IMR-90 (cell line): ENCODE measurements around the gene RPN2. TPM values are rescaled to one million over a fixed set of nuclear protein-coding genes. Genes with fewer than 3 reads are reported as not detected.

Experiments used
- ATAC-seq: fragments of 200-7000 bp; cut with Tn5 transposase; 2 replicates; pipeline ENCODE4 v1.9.1; 2020; ENCODE audit warnings: low read depth, mild to moderate bottlenecking, moderate library complexity
- BruUV-seq: library from RNA; stranded (reverse); fragments of 400-500 nt; replicated peaks from 2 replicates; lab custom pipeline; 2021; lab: Mats Ljungman, UMichigan
- CTCF ChIA-PET: fragments of 300-600 bp; formaldehyde crosslinking; extraction: SDS; loops from one replicate; lab custom pipeline; 2021; ENCODE audit warnings: antibody characterized with exemption; lab: Yijun Ruan, JAX
- POLR2A ChIA-PET: fragments of 300-600 bp; sonication (Branson Sonifier 250); formaldehyde crosslinking; loops from one replicate; lab custom pipeline; 2022; ENCODE audit warnings: antibody characterized with exemption; ENCODE audit not compliant: unreplicated experiment; lab: Charles Lee
- DNase-seq: peaks from one replicate; pipeline ENCODE4 v3.0.0; 2013
- H2AFZ ChIP-seq: replicated peaks from 2 replicates; pipeline ENCODE3; 2013; ENCODE audit warnings: low read length, mild to moderate bottlenecking; ENCODE audit not compliant: poor library complexity
- H2AK5ac ChIP-seq: 2 replicates; pipeline ENCODE4 v1.6.1; 2013; ENCODE audit warnings: low read depth, low read length, inconsistent platforms
- H2AK9ac ChIP-seq: replicated peaks from 2 replicates; pipeline ENCODE3; 2013; ENCODE audit warnings: mild to moderate bottlenecking, low read depth, low read length, moderate library complexity; ENCODE audit not compliant: poor library complexity
- H2BK120ac ChIP-seq: 2 replicates; pipeline ENCODE4 v1.6.1; 2013; ENCODE audit warnings: low read depth, low read length, inconsistent platforms
- H2BK15ac ChIP-seq: 3 replicates; pipeline ENCODE4 v1.6.1; 2013; ENCODE audit warnings: low read depth, low read length, inconsistent platforms
- H2BK20ac ChIP-seq: 2 replicates; pipeline ENCODE4 v1.6.1; 2013; ENCODE audit warnings: low read depth, mild to moderate bottlenecking, inconsistent platforms, low read length, moderate library complexity
- H2BK5ac ChIP-seq: 2 replicates; pipeline ENCODE4 v1.6.1; 2013; ENCODE audit warnings: mild to moderate bottlenecking, low read depth, low read length, inconsistent platforms; ENCODE audit not compliant: poor library complexity, severe bottlenecking
- H3K14ac ChIP-seq: replicated peaks from 2 replicates; pipeline ENCODE4 v1.6.1; 2013; ENCODE audit warnings: low read depth, low read length, inconsistent platforms
- H3K18ac ChIP-seq: 2 replicates; pipeline ENCODE4 v1.6.1; 2013; ENCODE audit warnings: low read depth, low read length, control low read depth
- H3K23ac ChIP-seq: 2 replicates; pipeline ENCODE4 v1.6.1; 2013; ENCODE audit warnings: low read depth, low read length, inconsistent platforms
- H3K27ac ChIP-seq: 2 replicates; pipeline ENCODE4 v1.5.1; 2013; ENCODE audit warnings: mild to moderate bottlenecking, control low read depth, low read length; ENCODE audit not compliant: insufficient read depth
- H3K27me3 ChIP-seq: 2 replicates; pipeline ENCODE4 v1.6.1; 2013; ENCODE audit warnings: low read length; ENCODE audit not compliant: control insufficient read depth, insufficient read depth
- H3K36me3 ChIP-seq: 2 replicates; pipeline ENCODE4 v1.6.1; 2013; ENCODE audit warnings: low read length, mixed read lengths; ENCODE audit not compliant: control insufficient read depth, insufficient read depth
- H3K4ac ChIP-seq: 2 replicates; pipeline ENCODE4 v1.6.1; 2013; ENCODE audit warnings: low read depth, low read length, inconsistent platforms
- H3K4me1 ChIP-seq: 2 replicates; pipeline ENCODE4 v1.6.1; 2013; ENCODE audit warnings: low read length, mixed read lengths; ENCODE audit not compliant: control insufficient read depth, insufficient read depth
- H3K4me2 ChIP-seq: 2 replicates; pipeline ENCODE4 v1.6.1; 2013; ENCODE audit warnings: low read depth, mild to moderate bottlenecking, control low read depth, low read length, moderate library complexity
- H3K4me3 ChIP-seq: 2 replicates; pipeline ENCODE4 v1.5.1; 2013; ENCODE audit warnings: low read depth, mild to moderate bottlenecking, control low read depth, low read length, moderate library complexity; ENCODE audit not compliant: insufficient read depth
- H3K56ac ChIP-seq: 2 replicates; pipeline ENCODE4 v1.6.1; 2013; ENCODE audit warnings: low read length, inconsistent platforms; ENCODE audit not compliant: insufficient read depth; ENCODE audit errors: extremely low read depth
- H3K79me1 ChIP-seq, 2 experiments: 2 replicates each; pipeline ENCODE4 v1.6.1; 2013; ENCODE audit warnings: low read length in 2 of 2, inconsistent platforms in 1 of 2, low read depth in 1 of 2
- H3K9ac ChIP-seq: 2 replicates; pipeline ENCODE4 v1.6.1; 2013; ENCODE audit warnings: low read depth, low read length, control low read depth
- H3K9me1 ChIP-seq: 2 replicates; pipeline ENCODE4 v1.6.1; 2013; ENCODE audit warnings: low read length, inconsistent platforms; ENCODE audit not compliant: insufficient read depth
- H3K9me3 ChIP-seq: 2 replicates; pipeline ENCODE4 v1.6.1; 2013; ENCODE audit warnings: low read length; ENCODE audit not compliant: control insufficient read depth, insufficient read depth
- H4K20me1 ChIP-seq: 2 replicates; pipeline ENCODE4 v1.6.1; 2013; ENCODE audit warnings: low read length, inconsistent platforms; ENCODE audit not compliant: insufficient read depth
- H4K5ac ChIP-seq: 2 replicates; pipeline ENCODE4 v1.6.1; 2013; ENCODE audit warnings: mild to moderate bottlenecking, low read depth, low read length, control low read depth
- H4K8ac ChIP-seq, 2 experiments: 2 replicates each; pipeline ENCODE4 v1.6.1; 2013; ENCODE audit warnings: low read depth in 2 of 2, low read length in 2 of 2, control low read depth in 1 of 2, inconsistent platforms in 1 of 2
- H4K91ac ChIP-seq: 2 replicates; pipeline ENCODE4 v1.6.1; 2013; ENCODE audit warnings: low read depth, low read length, inconsistent platforms; ENCODE audit not compliant: insufficient read depth
- BHLHE40 ChIP-seq: fragments of 150-350 bp; IDR thresholded peaks from 2 replicates; pipeline ENCODE4 v1.6.1; 2016; ENCODE audit warnings: mild to moderate bottlenecking, low read depth, low read length
- FOS ChIP-seq: fragments of 150-350 bp; IDR thresholded peaks from 2 replicates; pipeline ENCODE4 v1.6.1; 2016; ENCODE audit warnings: low read depth, low read length
- MXI1 ChIP-seq: IDR thresholded peaks from 2 replicates; pipeline ENCODE4 v1.6.1; 2012; ENCODE audit warnings: low read depth, mild to moderate bottlenecking, low read length, moderate library complexity, borderline replicate concordance
- NFE2L2 ChIP-seq: fragments of 150-350 bp; IDR thresholded peaks from 2 replicates; pipeline ENCODE4 v1.6.1; 2016; ENCODE audit warnings: low read depth, mild to moderate bottlenecking, low read length
- RAD21 ChIP-seq: IDR thresholded peaks from 2 replicates; pipeline ENCODE4 v1.6.1; 2012; ENCODE audit warnings: low read length, improper control_type of control experiment
- RCOR1 ChIP-seq: IDR thresholded peaks from 2 replicates; pipeline ENCODE4 v1.6.1; 2012; ENCODE audit warnings: mild to moderate bottlenecking, low read length, improper control_type of control experiment; ENCODE audit not compliant: insufficient replicate concordance
- RFX5 ChIP-seq: IDR thresholded peaks from 2 replicates; pipeline ENCODE4 v1.8.0; 2012; ENCODE audit warnings: low read depth, mild to moderate bottlenecking, low read length, moderate library complexity
- USF2 ChIP-seq: fragments of 150-350 bp; IDR thresholded peaks from 2 replicates; pipeline ENCODE4 v1.6.1; 2017; ENCODE audit warnings: mild to moderate bottlenecking, antibody characterized with exemption, low read length, low read depth
- WGBS, 2 experiments: methylation state at CpG; one replicate each; pipeline versions ENCODE4 v1.1.5 to v1.1.7; 2013; ENCODE audit warnings: missing lambda C conversion rate in 2 of 2; ENCODE audit not compliant: insufficient read length in 1 of 2; ENCODE audit errors: extremely low coverage in 2 of 2; 5-methylcytosine and 5-hydroxymethylcytosine counted together
- dilution Hi-C: fragments of 300-500 bp; cut with HindIII; formaldehyde crosslinking; loops from one replicate; pipeline ENCODE4 v1.14.3; 2018; ENCODE audit warnings: low sequenced_read_pairs; ENCODE audit not compliant: unreplicated experiment
- in situ Hi-C: fragments of 300-500 bp; cut with MboI; formaldehyde crosslinking; loops from 3 replicates; pipeline ENCODE4 v1.14.3; 2019; ENCODE audit warnings: low sequenced_read_pairs, inconsistent platforms, mixed read lengths
- intact Hi-C: fragments of 100-400 bp; cut with micrococcal nuclease; formaldehyde crosslinking; loops from 2 replicates; pipeline ENCODE4 v1.10.0; 2022
- polyA plus RNA-seq, 3 experiments: library from polyadenylated mRNA; depleted of rRNA; stranded (reverse); fragments of >200 nt; gene quantifications; 2 replicates each; pipeline ENCODE4 v1.2.3, GENCODE V29; 2012; ENCODE audit warnings: low replicate concordance in 1 of 3
- total RNA-seq: library from RNA; depleted of rRNA; stranded (reverse); fragments of >200 nt; gene quantifications from 2 replicates; pipeline ENCODE4 v1.2.3, GENCODE V29; 2012

The RPN2 gene
- total and polyA plus RNA-seq, 2 of the 4 experiments (the other 2 are of a cell fraction): 305 to 481 TPM

DNA sequence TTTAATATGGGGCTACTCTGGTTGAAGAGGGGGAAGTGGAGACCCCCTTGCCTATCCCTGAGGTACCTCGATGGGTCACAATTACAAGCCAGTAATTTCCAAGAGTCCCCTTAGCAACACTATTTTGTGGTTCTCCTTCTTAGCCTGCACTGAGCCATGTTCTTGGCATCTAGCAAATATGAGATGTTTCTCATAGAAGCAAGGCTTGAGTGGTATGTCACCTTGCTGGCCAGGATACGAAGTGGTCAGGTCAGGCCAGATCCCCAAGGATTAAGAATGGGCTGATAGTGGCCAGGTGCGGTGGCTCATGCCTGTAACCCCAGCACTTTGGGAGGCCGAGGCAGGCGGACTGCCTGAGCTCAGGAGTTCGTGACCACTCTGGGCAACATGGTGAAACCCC lies 84.6 kb downstream of the RPN2 start:
- WGBS, 2 experiments: no CpG with 5 or more reads among the region's 6 CpGs
- POLR2A ChIA-PET: no interaction called here
- intact Hi-C loops (no loop called here), in situ Hi-C loops (loop anchor here (25.0 kb wide), 1 partner anchor 1124 kb away; no protein-coding TSS in a partner anchor), dilution Hi-C loops (no loop called here)
- H3K36me3 ChIP-seq: no peaks in the 10 kb centered on the region
- no peaks in the 10 kb centered on the region for H3K9me1 ChIP-seq
- no peak overlapping the region for H3K27ac ChIP-seq
- BruUV-seq: no TSS peak
- H3K4me3 ChIP-seq: no peak overlapping the region
- DNase-seq (no peak), ATAC-seq (no peak)
- no peak overlapping the region for H4K8ac ChIP-seq
- no peak overlapping the region for H2BK5ac ChIP-seq
- H2AFZ ChIP-seq: no peak overlapping the region
- H3K27me3 ChIP-seq: peaks cover 45% of the 10 kb centered on the region
- no peak overlapping the region for H2AK9ac ChIP-seq
- no peak overlapping the region for H2BK15ac ChIP-seq
- no peaks in the 10 kb centered on the region for H3K9me3 ChIP-seq
- CTCF ChIA-PET: no interaction called here
- no peaks in the 10 kb centered on the region for H3K79me1 ChIP-seq
- no peak overlapping the region for H2AK5ac ChIP-seq
- no peak overlapping the region for H3K18ac ChIP-seq
- H3K9ac ChIP-seq: no peak overlapping the region
- H4K5ac ChIP-seq: no peak overlapping the region
- no peak overlapping the region for H3K4me2 ChIP-seq
- no peak overlapping the region for H3K14ac ChIP-seq
- H3K56ac ChIP-seq: no peak overlapping the region
- H2BK20ac ChIP-seq: no peak overlapping the region
- TF ChIP-seq MXI1: no peak
- TF ChIP-seq NFE2L2: no peak
- no peak for TF ChIP-seq FOS
- TF ChIP-seq USF2: no peak
- no peak for TF ChIP-seq RCOR1
- TF ChIP-seq BHLHE40: no peak
- no peak for TF ChIP-seq RAD21
- TF ChIP-seq RFX5: no peak
- no peaks in the 10 kb centered on the region for H3K4me1 ChIP-seq
- H4K91ac ChIP-seq: no peak overlapping the region
- no peak overlapping the region for H2BK120ac ChIP-seq
- no peaks in the 10 kb centered on the region for H4K20me1 ChIP-seq
- no peak overlapping the region for H3K23ac ChIP-seq
- H3K4ac ChIP-seq: no peak overlapping the region
